Measurements from ENCODE around the gene NSMF.

DNA sequence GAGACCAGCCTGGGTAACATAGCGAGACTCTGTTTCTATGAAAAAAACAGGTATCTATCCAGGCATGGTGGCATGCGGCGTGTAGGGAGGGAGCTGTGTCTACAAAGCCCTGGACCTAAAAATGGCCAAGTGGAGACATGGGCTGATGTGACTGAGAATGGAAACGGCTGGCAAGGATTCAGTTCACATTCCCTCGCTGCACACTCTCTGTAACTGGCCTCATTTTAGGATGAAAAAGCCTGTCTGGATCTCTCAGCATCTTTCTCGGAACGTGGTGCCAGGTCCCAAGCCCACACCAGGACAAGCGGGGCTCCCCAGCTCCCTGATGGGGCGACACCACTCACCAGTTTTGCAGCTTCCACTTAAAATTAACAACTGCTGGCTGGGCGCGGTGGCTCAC lies 49.6 kb downstream of the NSMF start:
- TF ChIP-seq GATA2 (IDR thresholded peaks at IDR 0.05; ENCODE audit: low read depth, low read length) = no peak
- no peak for TF ChIP-seq GATA3 (IDR thresholded peaks at IDR 0.05; ENCODE audit: low read depth, low read length)
